HG03460 (cell line): ENCODE data around the gene PPIP5K1.

Experiments
- ATAC-seq: cut with Tn5 transposase; IDR thresholded peaks from one replicate; pipeline ENCODE4 v1.9.1; 2021; ENCODE audit not compliant: unreplicated experiment

The PPIP5K1 gene

GRCh38 chr15:43519196-43519595 is 70.8 kb downstream of the PPIP5K1 start:
- ATAC-seq, result no peak

DNA sequence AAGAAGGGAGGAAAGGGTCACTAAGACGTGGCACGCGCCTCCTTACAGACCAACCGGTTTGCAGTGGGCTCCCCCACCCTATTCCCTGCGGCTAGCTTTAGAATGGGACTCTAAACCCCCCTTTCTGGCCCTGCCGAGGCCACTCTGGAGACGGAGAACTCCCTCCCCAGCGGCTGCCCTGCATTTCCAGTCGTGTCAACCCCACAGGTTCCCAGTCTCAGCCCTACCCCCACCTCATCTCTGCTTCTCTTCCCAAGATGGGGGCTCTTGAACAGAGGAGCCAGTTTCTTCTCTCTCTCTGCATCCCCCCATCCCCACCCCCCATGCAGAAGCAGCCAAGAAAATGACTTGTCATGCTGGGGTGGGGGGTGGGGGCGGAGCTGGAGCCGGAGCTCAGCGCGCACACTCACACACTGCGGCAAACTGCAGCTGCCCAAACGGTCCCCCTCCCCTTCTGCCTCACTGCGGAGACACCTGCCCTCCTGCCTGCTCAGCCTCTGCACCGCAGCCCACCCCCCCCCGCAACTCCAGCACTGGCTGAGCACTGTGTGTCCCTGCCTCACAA is 71.7 kb downstream of the PPIP5K1 start:
- no peak for ATAC-seq

- no peak for ATAC-seq
Measured at GRCh38 chr15:43517354-43518196, 72.4 kb downstream of the PPIP5K1 start, which contains the start of gene MAP1A. MAP1A (plus strand) TSS chr15:43517608; CDS start chr15:43521474, 3,866 bp downstream.

GRCh38 chr15:43516801-43517353 is 73.1 kb downstream of the PPIP5K1 start:
- no peak for ATAC-seq

DNA sequence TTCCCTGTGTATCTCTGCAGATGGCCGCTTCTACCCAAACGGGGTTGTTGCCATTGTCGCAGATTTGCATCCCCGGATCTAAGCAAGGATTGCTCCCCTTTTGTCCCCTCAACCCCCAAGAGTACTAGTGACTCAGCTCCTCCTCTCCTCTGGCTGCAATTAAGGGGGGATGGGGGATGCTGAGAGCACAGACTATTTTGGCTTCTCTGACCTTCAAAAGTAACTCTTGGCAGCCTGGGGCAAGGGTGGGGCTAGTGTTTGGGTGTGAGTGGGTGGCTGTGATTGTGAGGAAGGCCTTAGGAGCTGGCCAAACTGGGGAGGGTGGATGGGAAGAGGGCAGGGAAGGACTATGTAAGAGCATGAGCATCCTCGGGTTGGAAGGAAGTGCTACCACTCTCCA is 73.8 kb downstream of the PPIP5K1 start:
- ATAC-seq, result no peak

DNA sequence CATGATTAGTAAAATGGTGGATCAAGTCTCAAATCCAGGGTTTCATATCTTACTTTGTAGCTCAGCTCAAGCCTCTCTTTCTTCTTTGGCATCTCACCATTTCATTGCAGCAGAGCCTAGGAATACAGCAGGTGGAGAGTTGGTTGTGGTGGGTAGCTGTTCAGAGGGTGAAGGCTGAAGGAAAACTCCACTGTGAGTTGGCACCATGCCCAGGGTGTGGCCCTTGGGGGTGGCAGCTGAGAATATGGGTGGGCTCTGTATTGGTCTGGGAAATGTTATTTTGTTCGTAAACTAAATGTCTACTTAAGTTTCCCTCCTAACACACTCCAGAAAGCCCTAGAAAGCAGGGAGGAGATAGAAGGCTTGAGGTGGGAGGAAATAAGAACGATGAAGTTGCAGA is 74.3 kb downstream of the PPIP5K1 start:
- ATAC-seq, result no peak

- no peak for ATAC-seq
Measured at GRCh38 chr15:43514241-43515057, 75.6 kb downstream of the PPIP5K1 start.

- no peak for ATAC-seq
Measured at GRCh38 chr15:43513550-43513949, 76.5 kb downstream of the PPIP5K1 start.

DNA sequence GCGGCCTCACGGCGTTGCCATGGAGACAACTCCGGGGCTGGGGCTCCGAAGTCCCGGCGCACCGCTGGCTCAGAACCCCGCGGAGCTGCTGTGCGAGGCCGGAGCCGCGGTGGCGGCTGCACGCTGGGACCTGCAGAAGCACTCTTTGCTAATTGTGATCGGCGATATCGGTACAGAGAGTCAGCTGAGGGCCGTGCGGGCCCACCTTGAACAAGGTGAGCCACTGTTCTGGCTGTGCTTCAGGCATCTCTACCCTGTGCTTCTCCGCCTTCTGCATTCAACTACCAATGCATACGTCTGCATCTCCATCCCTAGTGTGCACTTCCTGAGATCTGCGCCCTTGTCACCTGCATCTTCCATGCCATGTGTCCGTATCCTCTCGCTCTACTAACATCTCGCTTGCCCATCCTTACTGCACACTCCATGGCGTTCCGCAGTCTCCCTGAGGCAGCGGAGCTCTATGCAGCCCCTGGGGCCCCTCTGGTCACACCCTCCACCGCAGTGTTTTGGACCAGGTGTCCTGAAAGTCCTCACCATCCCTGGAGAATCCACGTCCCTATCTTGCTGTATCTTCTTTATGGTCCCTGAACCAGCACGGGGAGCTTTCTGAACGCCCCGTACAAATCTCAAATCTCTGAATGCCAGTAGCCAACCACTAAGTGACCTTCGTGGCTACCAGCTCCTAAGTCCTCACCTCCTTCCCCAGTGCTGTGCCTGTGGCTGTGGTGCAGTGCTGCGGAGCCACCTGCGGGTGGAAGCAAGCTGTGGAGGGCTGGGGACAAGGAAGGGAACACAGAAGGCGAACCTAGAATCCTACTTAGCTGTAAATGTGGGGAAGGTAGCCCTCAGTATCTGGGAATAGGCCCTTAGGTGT is 78.8 kb downstream of the PPIP5K1 start:
- ATAC-seq, result no peak

DNA sequence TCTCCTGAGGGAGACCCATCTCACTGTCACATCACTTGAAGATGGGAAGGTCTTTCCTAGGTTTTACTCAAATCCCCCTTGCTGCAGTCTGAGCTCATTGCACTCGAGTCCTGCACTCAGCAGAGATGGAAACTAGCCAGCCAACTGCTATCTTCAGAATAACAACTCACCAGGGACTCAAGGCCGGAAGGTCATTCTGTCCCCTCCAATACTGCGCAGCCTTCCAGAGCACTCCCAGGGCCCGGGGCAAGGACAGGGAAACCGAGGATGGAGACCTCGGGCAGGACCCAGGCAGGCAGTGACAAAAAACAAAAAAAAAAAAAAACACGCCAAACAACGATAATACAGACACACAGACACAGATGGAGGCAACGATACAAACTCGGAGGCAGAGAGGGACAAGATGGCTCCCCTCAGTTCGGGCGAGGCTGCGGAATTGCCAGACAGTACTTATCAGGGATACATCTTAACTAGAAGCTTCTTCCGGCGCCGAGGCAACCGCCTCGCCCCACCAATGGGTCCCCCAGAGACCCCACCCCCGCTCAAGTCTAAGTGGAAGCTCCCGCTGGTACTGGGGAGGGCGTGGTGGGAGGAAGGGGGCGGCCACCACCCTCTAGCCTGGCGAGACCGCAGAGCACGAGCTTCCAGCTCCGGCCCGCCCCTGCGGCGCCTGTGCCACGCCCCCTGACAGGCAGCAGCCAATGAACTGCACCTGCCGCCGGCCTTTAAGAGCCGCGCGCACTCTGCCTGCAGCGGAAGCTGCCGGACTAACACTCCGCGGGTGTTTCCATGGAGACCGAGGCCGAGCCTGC is 79.6 kb downstream of the PPIP5K1 start:
- ATAC-seq, result peak; percentile 96

- no peak for ATAC-seq
Measured at GRCh38 chr15:43509660-43510199, 80.3 kb downstream of the PPIP5K1 start.

- no peak for ATAC-seq
Measured at GRCh38 chr15:43508991-43509659, 80.9 kb downstream of the PPIP5K1 start.

GRCh38 chr15:43508421-43508820 is 81.6 kb downstream of the PPIP5K1 start:
- ATAC-seq, result no peak

DNA sequence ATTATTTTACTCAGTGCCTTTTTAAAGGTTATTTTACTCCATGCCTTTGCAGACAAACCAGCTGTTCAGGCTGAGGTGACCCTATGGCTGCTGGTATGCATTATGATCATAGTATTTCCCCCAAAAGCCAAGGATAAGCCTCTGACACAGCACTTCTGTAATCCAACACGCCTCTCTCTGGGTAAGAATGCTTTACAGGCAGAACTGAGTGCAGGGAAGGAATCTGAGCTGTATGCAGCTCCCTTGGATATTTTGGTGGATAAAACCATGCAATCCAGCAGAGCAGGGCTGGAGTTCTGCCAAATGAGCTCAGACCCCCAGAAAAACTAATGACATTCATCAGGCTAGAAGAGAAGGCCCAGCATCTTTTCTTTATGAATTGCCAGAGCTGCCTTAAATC is 84.3 kb downstream of the PPIP5K1 start:
- ATAC-seq, result no peak

DNA sequence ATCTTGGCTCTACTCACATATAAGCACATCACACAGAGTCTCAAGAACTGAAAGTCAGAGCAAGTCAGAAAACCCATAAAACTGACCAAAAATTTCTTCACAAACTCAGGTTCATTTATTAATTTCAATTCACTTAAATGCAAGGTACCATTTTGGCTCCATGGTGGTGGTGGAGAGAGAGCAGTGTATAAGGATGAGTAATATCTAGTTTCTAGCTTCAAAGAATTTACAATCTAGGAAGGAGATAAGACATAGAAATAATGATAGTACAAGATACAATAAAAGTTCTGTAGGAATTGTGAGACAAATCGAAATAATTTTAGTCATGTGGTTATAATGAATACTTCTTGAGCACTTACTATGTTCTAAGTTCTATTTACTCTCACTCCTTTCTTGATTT is 90.4 kb downstream of the PPIP5K1 start:
- no peak for ATAC-seq

GRCh38 chr15:43498990-43499389 is 91.0 kb downstream of the PPIP5K1 start:
- ATAC-seq, result no peak

- ATAC-seq, result no peak
Measured at GRCh38 chr15:43493703-43494472, 96.1 kb downstream of the PPIP5K1 start.
